ENCODE results near the gene FUT8.

FUT8 gene

GRCh38 chr14:65704437-65704836 is 291.9 kb downstream of the FUT8 start:
- ATAC-seq, result no peak
- TF ChIP-seq ISL1 (CRISPR knock-in tag; IDR thresholded peaks at IDR 0.05) (no peak), CSDC2 (CRISPR knock-in tag; IDR thresholded peaks at IDR 0.05) (no peak), ZFP3 (CRISPR knock-in tag; IDR thresholded peaks at IDR 0.05) (no peak), OSR1 (CRISPR knock-in tag; IDR thresholded peaks at IDR 0.05) (no peak), SNAI2 (CRISPR knock-in tag; IDR thresholded peaks at IDR 0.05) (no peak), RARB (CRISPR knock-in tag; IDR thresholded peaks at IDR 0.05) (no peak), PPARA (CRISPR knock-in tag; IDR thresholded peaks at IDR 0.05; ENCODE audit: borderline replicate concordance) (no peak), BACH2 (CRISPR knock-in tag; IDR thresholded peaks at IDR 0.05; ENCODE audit: borderline replicate concordance) (no peak), TCF4 (CRISPR knock-in tag; IDR thresholded peaks at IDR 0.05; ENCODE audit: borderline replicate concordance) (no peak), ZFP30 (CRISPR knock-in tag; IDR thresholded peaks at IDR 0.05) (no peak), ZNF70 (CRISPR knock-in tag; IDR thresholded peaks at IDR 0.05) (no peak), CSRNP3 (CRISPR knock-in tag; IDR thresholded peaks at IDR 0.05) (no peak), GLIS3 (CRISPR knock-in tag; IDR thresholded peaks at IDR 0.05) (no peak), ZC3H10 (CRISPR knock-in tag; IDR thresholded peaks at IDR 0.05) (no peak), ESRRG (CRISPR knock-in tag; IDR thresholded peaks at IDR 0.05) (no peak), CREB5 (CRISPR knock-in tag; IDR thresholded peaks at IDR 0.05; ENCODE audit: low read depth) (no peak), TOX (CRISPR knock-in tag; IDR thresholded peaks at IDR 0.05; ENCODE audit: borderline replicate concordance) (no peak)
- TF ChIP-seq, protein P1, sequence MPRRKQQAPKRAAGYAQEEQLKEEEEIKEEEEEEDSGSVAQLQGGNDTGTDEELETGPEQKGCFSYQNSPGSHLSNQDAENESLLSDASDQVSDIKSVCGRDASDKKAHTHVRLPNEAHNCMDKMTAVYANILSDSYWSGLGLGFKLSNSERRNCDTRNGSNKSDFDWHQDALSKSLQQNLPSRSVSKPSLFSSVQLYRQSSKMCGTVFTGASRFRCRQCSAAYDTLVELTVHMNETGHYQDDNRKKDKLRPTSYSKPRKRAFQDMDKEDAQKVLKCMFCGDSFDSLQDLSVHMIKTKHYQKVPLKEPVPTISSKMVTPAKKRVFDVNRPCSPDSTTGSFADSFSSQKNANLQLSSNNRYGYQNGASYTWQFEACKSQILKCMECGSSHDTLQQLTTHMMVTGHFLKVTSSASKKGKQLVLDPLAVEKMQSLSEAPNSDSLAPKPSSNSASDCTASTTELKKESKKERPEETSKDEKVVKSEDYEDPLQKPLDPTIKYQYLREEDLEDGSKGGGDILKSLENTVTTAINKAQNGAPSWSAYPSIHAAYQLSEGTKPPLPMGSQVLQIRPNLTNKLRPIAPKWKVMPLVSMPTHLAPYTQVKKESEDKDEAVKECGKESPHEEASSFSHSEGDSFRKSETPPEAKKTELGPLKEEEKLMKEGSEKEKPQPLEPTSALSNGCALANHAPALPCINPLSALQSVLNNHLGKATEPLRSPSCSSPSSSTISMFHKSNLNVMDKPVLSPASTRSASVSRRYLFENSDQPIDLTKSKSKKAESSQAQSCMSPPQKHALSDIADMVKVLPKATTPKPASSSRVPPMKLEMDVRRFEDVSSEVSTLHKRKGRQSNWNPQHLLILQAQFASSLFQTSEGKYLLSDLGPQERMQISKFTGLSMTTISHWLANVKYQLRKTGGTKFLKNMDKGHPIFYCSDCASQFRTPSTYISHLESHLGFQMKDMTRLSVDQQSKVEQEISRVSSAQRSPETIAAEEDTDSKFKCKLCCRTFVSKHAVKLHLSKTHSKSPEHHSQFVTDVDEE (CRISPR knock-in tag; IDR thresholded peaks at IDR 0.05), result no peak
- TF ChIP-seq, protein P2, sequence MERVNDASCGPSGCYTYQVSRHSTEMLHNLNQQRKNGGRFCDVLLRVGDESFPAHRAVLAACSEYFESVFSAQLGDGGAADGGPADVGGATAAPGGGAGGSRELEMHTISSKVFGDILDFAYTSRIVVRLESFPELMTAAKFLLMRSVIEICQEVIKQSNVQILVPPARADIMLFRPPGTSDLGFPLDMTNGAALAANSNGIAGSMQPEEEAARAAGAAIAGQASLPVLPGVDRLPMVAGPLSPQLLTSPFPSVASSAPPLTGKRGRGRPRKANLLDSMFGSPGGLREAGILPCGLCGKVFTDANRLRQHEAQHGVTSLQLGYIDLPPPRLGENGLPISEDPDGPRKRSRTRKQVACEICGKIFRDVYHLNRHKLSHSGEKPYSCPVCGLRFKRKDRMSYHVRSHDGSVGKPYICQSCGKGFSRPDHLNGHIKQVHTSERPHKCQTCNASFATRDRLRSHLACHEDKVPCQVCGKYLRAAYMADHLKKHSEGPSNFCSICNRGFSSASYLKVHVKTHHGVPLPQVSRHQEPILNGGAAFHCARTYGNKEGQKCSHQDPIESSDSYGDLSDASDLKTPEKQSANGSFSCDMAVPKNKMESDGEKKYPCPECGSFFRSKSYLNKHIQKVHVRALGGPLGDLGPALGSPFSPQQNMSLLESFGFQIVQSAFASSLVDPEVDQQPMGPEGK (CRISPR knock-in tag; IDR thresholded peaks at IDR 0.05; ENCODE audit: borderline replicate concordance), result no peak
- TF ChIP-seq, protein P3, sequence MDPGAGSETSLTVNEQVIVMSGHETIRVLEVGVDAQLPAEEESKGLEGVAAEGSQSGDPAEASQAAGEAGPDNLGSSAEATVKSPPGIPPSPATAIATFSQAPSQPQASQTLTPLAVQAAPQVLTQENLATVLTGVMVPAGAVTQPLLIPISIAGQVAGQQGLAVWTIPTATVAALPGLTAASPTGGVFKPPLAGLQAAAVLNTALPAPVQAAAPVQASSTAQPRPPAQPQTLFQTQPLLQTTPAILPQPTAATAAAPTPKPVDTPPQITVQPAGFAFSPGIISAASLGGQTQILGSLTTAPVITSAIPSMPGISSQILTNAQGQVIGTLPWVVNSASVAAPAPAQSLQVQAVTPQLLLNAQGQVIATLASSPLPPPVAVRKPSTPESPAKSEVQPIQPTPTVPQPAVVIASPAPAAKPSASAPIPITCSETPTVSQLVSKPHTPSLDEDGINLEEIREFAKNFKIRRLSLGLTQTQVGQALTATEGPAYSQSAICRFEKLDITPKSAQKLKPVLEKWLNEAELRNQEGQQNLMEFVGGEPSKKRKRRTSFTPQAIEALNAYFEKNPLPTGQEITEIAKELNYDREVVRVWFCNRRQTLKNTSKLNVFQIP (CRISPR knock-in tag; IDR thresholded peaks at IDR 0.05; ENCODE audit: borderline replicate concordance, low read depth), result no peak

DNA sequence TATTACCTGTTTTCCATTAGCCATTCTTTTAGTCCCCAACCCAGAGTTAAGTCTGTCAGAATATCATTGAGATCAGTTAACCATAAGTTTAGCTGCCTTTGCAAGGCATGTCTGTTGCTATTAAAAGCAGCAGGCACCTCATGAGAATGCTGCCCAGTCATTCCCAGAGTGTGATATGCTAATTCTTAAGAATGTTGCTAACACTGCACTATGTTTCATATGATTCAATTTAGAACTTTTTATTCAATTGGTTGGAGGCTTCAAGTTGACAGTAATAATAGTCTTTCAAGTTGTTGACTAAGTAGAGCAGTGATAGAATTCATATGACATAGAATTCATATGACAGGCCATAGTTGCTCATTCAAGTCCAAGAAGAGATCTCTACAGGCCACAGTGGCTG is 292.3 kb downstream of the FUT8 start:
- ATAC-seq, result peak; percentile 30; the same call in 1 of the 3 replicates
- TF ChIP-seq, protein P1 (CRISPR knock-in tag; IDR thresholded peaks at IDR 0.05), result no peak
- TF ChIP-seq ZFP3 (CRISPR knock-in tag; IDR thresholded peaks at IDR 0.05), result no peak
- TF ChIP-seq, protein P3 (CRISPR knock-in tag; IDR thresholded peaks at IDR 0.05; ENCODE audit: borderline replicate concordance, low read depth), result no peak
- no peak for TF ChIP-seq CSDC2 (CRISPR knock-in tag; IDR thresholded peaks at IDR 0.05)
- TF ChIP-seq, protein P2 (CRISPR knock-in tag; IDR thresholded peaks at IDR 0.05; ENCODE audit: borderline replicate concordance), result no peak
- no peak for TF ChIP-seq ESRRG (CRISPR knock-in tag; IDR thresholded peaks at IDR 0.05)
- TF ChIP-seq BACH2 (CRISPR knock-in tag; IDR thresholded peaks at IDR 0.05; ENCODE audit: borderline replicate concordance), result no peak
- no peak for TF ChIP-seq OSR1 (CRISPR knock-in tag; IDR thresholded peaks at IDR 0.05)
- TF ChIP-seq CSRNP3 (CRISPR knock-in tag; IDR thresholded peaks at IDR 0.05), result no peak
- no peak for TF ChIP-seq ZFP30 (CRISPR knock-in tag; IDR thresholded peaks at IDR 0.05)
- TF ChIP-seq ZNF8 (CRISPR knock-in tag; IDR thresholded peaks at IDR 0.05), result no peak
- TF ChIP-seq ARNTL (CRISPR knock-in tag; IDR thresholded peaks at IDR 0.05; ENCODE audit: borderline replicate concordance, low read depth), result no peak
